Lower leg skin (tissue), 3 donors: Measurements from ENCODE around the gene TRPV6.

ENCODE experiments used
- CTCF ChIP-seq, 3 donors: fragments of 450-650 bp; IDR thresholded peaks; one replicate each; pipeline ENCODE4 v1.5.1; 2016; ENCODE audit warnings: antibody characterized with exemption in 3 of 3, mild to moderate bottlenecking in 3 of 3, moderate library complexity in 2 of 3
- POLR2A ChIP-seq, 2 donors: fragments of 450-650 bp; IDR thresholded peaks; one replicate each; pipeline ENCODE4 v1.6.1; 2016 to 2017; ENCODE audit warnings: antibody characterized with exemption in 2 of 2, mild to moderate bottlenecking in 1 of 2, moderate library complexity in 1 of 2

- TF ChIP-seq CTCF (IDR thresholded peaks at IDR 0.05) (no peak), POLR2A (IDR thresholded peaks at IDR 0.05) (no peak)
These were observed 23.2 kb downstream of the TRPV6 start for GRCh38 chr7:142862351-142862750.
